GM21737 (cell line): ENCODE results near the gene OPA1.

ENCODE experiments used
- ATAC-seq: cut with Tn5 transposase; IDR thresholded peaks from one replicate; pipeline ENCODE4 v1.9.1; 2021; ENCODE audit warnings: mild to moderate bottlenecking, moderate library complexity; ENCODE audit not compliant: unreplicated experiment

Gene OPA1

GRCh38 chr3:193734737-193735366, 141.8 kb downstream of the OPA1 start:
- ATAC-seq = no peak

- no peak for ATAC-seq
These were observed 142.8 kb downstream of the OPA1 start for GRCh38 chr3:193735850-193736249.

GRCh38 chr3:193736616-193737015, 143.6 kb downstream of the OPA1 start:
- no peak for ATAC-seq

GRCh38 chr3:193737191-193737751, 144.3 kb downstream of the OPA1 start:
- ATAC-seq = no peak

- peak; percentile 64 for ATAC-seq
These were observed 149.6 kb downstream of the OPA1 start for GRCh38 chr3:193742628-193743027.

DNA sequence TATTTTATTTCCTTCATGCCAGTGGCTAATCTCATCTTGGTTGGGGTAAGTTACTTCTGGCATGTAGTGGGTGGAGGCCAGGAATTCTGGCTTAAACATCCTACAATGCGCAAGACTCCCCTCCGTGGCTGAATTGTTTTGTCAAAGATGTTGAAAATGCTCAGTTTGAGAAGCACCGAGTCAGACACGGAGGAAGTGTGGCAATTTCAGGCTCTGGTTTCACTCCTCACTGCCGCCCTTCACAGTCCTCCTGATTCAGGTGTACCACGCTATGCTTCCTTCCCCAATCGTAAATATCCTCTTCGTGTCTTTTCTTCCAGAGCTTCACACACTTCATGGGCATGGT, 150.7 kb downstream of the OPA1 start:
- peak; percentile 58 for ATAC-seq

GRCh38 chr3:193744048-193744821, 151.2 kb downstream of the OPA1 start:
- ATAC-seq = no peak

DNA sequence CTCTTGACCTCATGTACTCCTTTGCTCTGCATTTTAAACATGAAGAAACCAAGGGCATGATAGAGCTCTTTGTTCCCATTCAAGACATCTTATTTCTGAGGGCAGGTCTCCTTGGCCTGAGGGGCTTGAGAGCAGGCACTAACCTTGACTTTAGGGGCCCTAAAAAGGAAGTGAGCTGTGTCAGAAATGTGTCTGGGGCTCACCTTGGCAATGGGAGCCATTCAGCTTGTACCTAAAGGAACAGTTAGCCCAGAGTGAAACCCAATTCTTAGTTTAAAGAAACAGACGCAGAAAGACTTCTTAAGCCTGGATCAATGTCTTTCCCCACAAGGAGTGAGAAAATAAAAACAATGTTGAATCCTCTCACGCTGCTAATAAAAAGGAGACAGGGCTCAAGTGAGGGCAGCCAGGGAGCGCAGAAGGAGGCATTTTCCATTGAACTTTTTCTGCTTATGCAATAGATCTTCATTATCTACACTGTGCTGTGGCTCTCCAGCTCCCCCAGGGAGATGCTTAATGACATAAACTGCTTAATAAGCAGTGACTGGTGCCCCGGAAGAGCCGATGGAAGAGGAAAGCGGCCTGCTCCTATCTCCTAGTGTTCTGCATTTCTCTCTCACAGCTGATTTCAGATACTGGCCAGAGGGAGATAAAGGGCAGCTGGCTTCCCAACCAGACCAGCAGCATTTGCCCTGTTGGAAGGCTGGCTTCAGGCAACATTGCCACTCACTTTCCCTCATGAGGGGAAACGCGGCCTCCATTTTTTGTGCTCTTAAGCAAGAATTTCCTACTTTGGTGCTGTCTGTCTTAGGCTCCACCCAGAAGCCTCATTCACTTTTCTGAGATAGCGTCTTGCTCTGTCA, 152.0 kb downstream of the OPA1 start:
- no peak for ATAC-seq

DNA sequence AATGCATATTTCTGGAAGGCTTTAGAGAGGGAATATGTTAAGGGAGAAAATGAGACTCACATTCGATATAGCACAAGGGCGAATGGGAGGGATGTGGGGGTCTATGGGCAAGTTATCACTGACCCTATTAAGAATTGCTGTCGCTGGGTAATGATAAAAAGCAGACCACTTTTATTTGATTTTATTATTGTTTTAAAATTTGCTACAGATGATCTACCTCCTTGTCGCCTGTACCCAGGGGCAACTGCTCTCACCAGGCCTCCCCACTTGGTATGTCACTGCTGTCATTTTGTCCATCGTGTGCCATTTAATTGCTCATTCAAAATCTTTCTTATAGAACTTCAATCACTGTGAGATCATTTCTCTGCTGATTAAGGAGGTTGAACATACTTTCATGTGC, 153.8 kb downstream of the OPA1 start:
- ATAC-seq = no peak
